ENCODE results near the gene HOXB5. TPM values are rescaled to one million over a fixed set of nuclear protein-coding genes. Genes with fewer than 3 reads are reported as not detected.
A peak's percentile ranks its signal among the peaks of the same experiment; 100 is the strongest.

The HOXB5 gene
- total RNA-seq, 1 donor from 2014 or later = not detected

GRCh38 chr17:48632579-48633265 is 39.1 kb upstream of the HOXB5 start:
- no peak for DNase-seq
- intact Hi-C loops (cut with micrococcal nuclease) = no loop called here
- H3K9me3 Mint-ChIP-seq = no peaks in the 10 kb centered on the region
- peaks cover 6% of the 10 kb centered on the region for H3K4me1 Mint-ChIP-seq
- H3K27me3 Mint-ChIP-seq = peaks cover 90% of the 10 kb centered on the region
- H3K36me3 Mint-ChIP-seq (ENCODE audit: low read depth) = no peaks in the 10 kb centered on the region
- peak overlapping the region; percentile 33 for H3K4me3 Mint-ChIP-seq
- no peak overlapping the region for H3K27ac Mint-ChIP-seq

- Mint-ChIP-seq H3K36me3 (ENCODE audit: low read depth) (no peaks in the 10 kb centered on the region), H3K9me3 (no peaks in the 10 kb centered on the region), H3K4me3 (no peak overlapping the region), H3K27me3 (peaks cover 90% of the 10 kb centered on the region), H3K4me1 (peaks cover 6% of the 10 kb centered on the region), H3K27ac (no peak overlapping the region)
- intact Hi-C loops (cut with micrococcal nuclease) = no loop called here
- no peak for DNase-seq
These were observed 38.4 kb upstream of the HOXB5 start for GRCh38 chr17:48631693-48632578.

- H3K4me3 Mint-ChIP-seq = no peak overlapping the region
- H3K27me3 Mint-ChIP-seq = peaks cover 89% of the 10 kb centered on the region
- intact Hi-C loops (cut with micrococcal nuclease) = no loop called here
- H3K9me3 Mint-ChIP-seq = no peaks in the 10 kb centered on the region
- H3K36me3 Mint-ChIP-seq (ENCODE audit: low read depth) = no peaks in the 10 kb centered on the region
- no peak for DNase-seq
- H3K4me1 Mint-ChIP-seq = peaks cover 8% of the 10 kb centered on the region
- no peak overlapping the region for H3K27ac Mint-ChIP-seq
These were observed 37.5 kb upstream of the HOXB5 start for GRCh38 chr17:48630925-48631692.

GRCh38 chr17:48630009-48630924 is 36.7 kb upstream of the HOXB5 start:
- H3K36me3 Mint-ChIP-seq (ENCODE audit: low read depth) = no peaks in the 10 kb centered on the region
- H3K4me1 Mint-ChIP-seq = peaks cover 11% of the 10 kb centered on the region
- H3K27ac Mint-ChIP-seq = no peak overlapping the region
- peaks cover 84% of the 10 kb centered on the region for H3K27me3 Mint-ChIP-seq
- H3K9me3 Mint-ChIP-seq = no peaks in the 10 kb centered on the region
- intact Hi-C loops (cut with micrococcal nuclease) = no loop called here
- DNase-seq = no peak
- no peak overlapping the region for H3K4me3 Mint-ChIP-seq

- intact Hi-C loops (cut with micrococcal nuclease) = loop anchor here (5.0 kb wide), 1 partner anchor 37 kb away; the partner anchor contains the start of genes HOXB3 and HOXB5
- H3K36me3 Mint-ChIP-seq (ENCODE audit: low read depth) = no peaks in the 10 kb centered on the region
- H3K4me1 Mint-ChIP-seq = peaks cover 11% of the 10 kb centered on the region
These were observed 35.8 kb upstream of the HOXB5 start for GRCh38 chr17:48629411-48629759.

GRCh38 chr17:48628649-48629410 is 35.3 kb upstream of the HOXB5 start:
- Mint-ChIP-seq H3K9me3 (no peaks in the 10 kb centered on the region), H3K27ac (no peak overlapping the region), H3K27me3 (peaks cover 80% of the 10 kb centered on the region), H3K4me1 (peaks cover 12% of the 10 kb centered on the region), H3K4me3 (no peak overlapping the region), H3K36me3 (ENCODE audit: low read depth) (no peaks in the 10 kb centered on the region)
- no peak for DNase-seq
- intact Hi-C loops (cut with micrococcal nuclease) = loop anchor here (5.0 kb wide), 1 partner anchor 37 kb away; the partner anchor contains the start of genes HOXB3 and HOXB5

More at GRCh38 chr17:48629411-48629759, 35.8 kb upstream of the HOXB5 start:
- H3K27ac Mint-ChIP-seq = no peak overlapping the region
- peaks cover 79% of the 10 kb centered on the region for H3K27me3 Mint-ChIP-seq
- H3K4me3 Mint-ChIP-seq = no peak overlapping the region
- H3K9me3 Mint-ChIP-seq = no peaks in the 10 kb centered on the region
- no peak for DNase-seq

- intact Hi-C loops (cut with micrococcal nuclease) = loop anchor here (5.0 kb wide), 1 partner anchor 36 kb away; the partner anchor contains the start of genes HOXB3 and HOXB5
- Mint-ChIP-seq H3K27ac (no peak overlapping the region), H3K27me3 (peaks cover 81% of the 10 kb centered on the region)
These were observed 34.3 kb upstream of the HOXB5 start for GRCh38 chr17:48627623-48628521.

GRCh38 chr17:48627118-48627597 is 33.6 kb upstream of the HOXB5 start:
- DNase-seq = no peak
- intact Hi-C loops (cut with micrococcal nuclease) = loop anchor here (5.0 kb wide), 1 partner anchor 35 kb away; the partner anchor contains the start of genes HOXB3 and HOXB5
- H3K4me1 Mint-ChIP-seq = peaks cover 10% of the 10 kb centered on the region
- H3K9me3 Mint-ChIP-seq = no peaks in the 10 kb centered on the region
- no peak overlapping the region for H3K27ac Mint-ChIP-seq
- no peaks in the 10 kb centered on the region for H3K36me3 Mint-ChIP-seq (ENCODE audit: low read depth)
- peaks cover 81% of the 10 kb centered on the region for H3K27me3 Mint-ChIP-seq
- H3K4me3 Mint-ChIP-seq = peak overlapping the region; percentile 85

More at GRCh38 chr17:48627623-48628521, 34.3 kb upstream of the HOXB5 start:
- Mint-ChIP-seq H3K4me3 (no peak overlapping the region), H3K9me3 (no peaks in the 10 kb centered on the region), H3K4me1 (peaks cover 13% of the 10 kb centered on the region), H3K36me3 (ENCODE audit: low read depth) (no peaks in the 10 kb centered on the region)
- no peak for DNase-seq

- Mint-ChIP-seq H3K27me3 (peaks cover 81% of the 10 kb centered on the region), H3K27ac (peak within 1 kb of the TSS; percentile 79), H3K4me1 (peaks cover 10% of the 10 kb centered on the region), H3K9me3 (no peaks in the 10 kb centered on the region), H3K36me3 (ENCODE audit: low read depth) (no peaks in the 10 kb centered on the region), H3K4me3 (peak within 1 kb of the TSS; percentile 85)
- intact Hi-C loops (cut with micrococcal nuclease) = loop anchor here (1.0 to 5.0 kb wide), 2 partner anchors 10 to 34 kb away; partner anchors contain the start of genes HOXB3 and HOXB5
- DNase-seq = peak; percentile 74
These were observed 32.9 kb upstream of the HOXB5 start, which contains the start of gene HOXB9 for GRCh38 chr17:48626245-48627117. Gene HOXB9 (minus strand): TSS chr17:48626358. CDS start chr17:48626269, 89 bp downstream.

- Mint-ChIP-seq H3K4me3 (peak overlapping the region; percentile 85), H3K9me3 (no peaks in the 10 kb centered on the region), H3K27me3 (peaks cover 82% of the 10 kb centered on the region), H3K36me3 (ENCODE audit: low read depth) (no peaks in the 10 kb centered on the region), H3K27ac (peak overlapping the region; percentile 64), H3K4me1 (peaks cover 10% of the 10 kb centered on the region)
- peak; percentile 81 for DNase-seq
- intact Hi-C loops (cut with micrococcal nuclease) = loop anchor here (1.0 to 5.0 kb wide), 2 partner anchors 11 to 33 kb away; partner anchors contain the start of genes HOXB3 and HOXB5
These were observed 32.1 kb upstream of the HOXB5 start for GRCh38 chr17:48625495-48626244.
